Duodenal mucosa (tissue), 2 donors: Measurements from ENCODE around the gene S100A6.
"Not testable (repeated sequence)": the region's sequence is repeated elsewhere in the genome, so short reads cannot be mapped to it uniquely, and the experiment has no call there.

Experiments used
- H3K27ac ChIP-seq: one replicate; pipeline ENCODE4 v1.7.0; 2013; ENCODE audit warnings: low read depth, low read length
- H3K27me3 ChIP-seq, 2 donors: one replicate each; pipeline ENCODE4 v1.7.0; 2013; ENCODE audit warnings: low read length in 2 of 2, control low read depth in 1 of 2; ENCODE audit not compliant: insufficient read depth in 2 of 2, control insufficient read depth in 1 of 2
- H3K36me3 ChIP-seq, 2 donors: one replicate each; pipeline ENCODE4 v1.7.0; 2013; ENCODE audit warnings: low read length in 2 of 2, control low read depth in 1 of 2; ENCODE audit not compliant: insufficient read depth in 2 of 2, control insufficient read depth in 1 of 2
- H3K4me1 ChIP-seq, 2 donors: one replicate each; pipeline ENCODE4 v1.7.0; 2013; ENCODE audit warnings: low read length in 2 of 2, control low read depth in 1 of 2; ENCODE audit not compliant: insufficient read depth in 2 of 2, control insufficient read depth in 1 of 2
- H3K4me3 ChIP-seq, 2 donors: one replicate each; pipeline ENCODE4 v1.7.0; 2013; ENCODE audit warnings: low read length in 2 of 2, low read depth in 1 of 2
- H3K9ac ChIP-seq, 2 donors: one replicate each; pipeline ENCODE4 v1.7.0; 2013; ENCODE audit warnings: low read length in 2 of 2, low read depth in 1 of 2
- H3K9me3 ChIP-seq, 2 donors: one replicate each; pipeline ENCODE4 v1.7.0; 2013; ENCODE audit warnings: low read length in 2 of 2, control low read depth in 1 of 2; ENCODE audit not compliant: control insufficient read depth in 1 of 2

S100A6 gene

DNA sequence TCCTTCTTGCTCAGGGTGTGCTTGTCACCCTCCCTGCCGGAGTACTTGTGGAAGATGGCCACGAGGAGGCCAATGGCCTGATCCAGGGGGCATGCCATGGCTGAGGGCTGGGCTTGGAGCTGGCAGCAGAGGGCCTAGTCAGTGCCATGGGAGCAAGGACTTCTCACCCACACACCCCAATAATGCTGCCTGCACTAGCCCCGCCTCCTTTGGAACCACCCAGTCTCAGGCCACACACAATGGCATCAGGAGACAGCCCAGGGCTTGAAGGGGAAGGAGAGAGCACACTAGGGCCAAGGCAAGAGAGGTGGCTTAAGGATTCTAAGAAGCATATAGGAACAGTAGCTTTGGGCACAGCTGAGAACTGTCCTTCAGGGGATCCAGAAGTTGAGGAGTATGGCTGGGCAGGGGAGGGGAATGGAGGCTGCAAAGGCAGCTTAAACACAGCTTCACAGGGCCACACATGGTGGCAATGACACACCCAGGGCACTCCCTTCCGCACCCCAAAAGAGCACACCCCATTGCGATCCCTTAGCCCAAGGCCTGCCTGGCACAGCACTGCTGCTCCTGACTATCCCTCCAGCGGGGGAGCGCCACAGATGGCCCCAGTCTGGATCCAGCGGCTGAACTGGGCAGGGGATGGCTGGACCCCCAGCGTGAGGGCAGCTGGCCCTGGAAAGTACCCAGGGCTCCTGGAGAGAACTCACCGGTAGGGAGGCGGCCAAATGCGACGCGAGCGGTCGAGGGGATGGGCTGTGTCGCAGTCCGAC, at the start of gene S100A6:
Gene S100A6, minus strand, starts transcription at position 750 of the 770 bp plus-strand sequence. Its CDS starts 652 bp downstream, at position 98.
- Histone ChIP-seq H3K4me1 (peaks cover 61 to 68% of the 10 kb centered on the region in 2 donors), H3K4me3 (peak within 1 kb of the TSS; percentile 77 to 85), H3K9me3 (no peaks in the 10 kb centered on the region), H3K27ac (peak within 1 kb of the TSS; percentile 95), H3K9ac (peak within 1 kb of the TSS; percentile 95 to 98), H3K27me3 (no peaks in the 10 kb centered on the region), H3K36me3 (no peaks in the 10 kb centered on the region)

DNA sequence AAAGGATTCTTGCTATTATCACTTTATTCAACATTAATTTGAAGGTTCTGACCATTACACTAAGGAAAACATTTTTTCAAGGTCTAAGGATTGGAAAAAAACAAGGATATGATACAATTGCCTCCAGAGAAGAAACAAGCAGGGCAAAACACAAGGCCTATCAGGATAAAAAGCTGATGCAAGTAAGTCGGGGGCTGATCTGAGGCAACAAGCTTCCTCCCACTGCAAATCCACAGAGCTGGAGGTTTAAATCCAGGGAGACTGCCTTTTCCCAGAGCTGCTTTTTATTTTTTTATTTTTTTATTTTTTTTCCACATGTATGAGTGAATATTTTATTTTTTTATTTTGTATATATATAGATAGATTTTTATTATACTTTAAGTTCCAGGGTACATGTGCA, 49.2 kb upstream of the S100A6 start:
- no peak overlapping the region for H3K4me3 ChIP-seq
- no peaks in the 10 kb centered on the region for H3K36me3 ChIP-seq
- H3K27me3 ChIP-seq = no peaks in the 10 kb centered on the region
- H3K9ac ChIP-seq = no peak overlapping the region
- H3K4me1 ChIP-seq = no peaks in the 10 kb centered on the region
- no peaks in the 10 kb centered on the region for H3K9me3 ChIP-seq
- H3K27ac ChIP-seq = no peak overlapping the region

DNA sequence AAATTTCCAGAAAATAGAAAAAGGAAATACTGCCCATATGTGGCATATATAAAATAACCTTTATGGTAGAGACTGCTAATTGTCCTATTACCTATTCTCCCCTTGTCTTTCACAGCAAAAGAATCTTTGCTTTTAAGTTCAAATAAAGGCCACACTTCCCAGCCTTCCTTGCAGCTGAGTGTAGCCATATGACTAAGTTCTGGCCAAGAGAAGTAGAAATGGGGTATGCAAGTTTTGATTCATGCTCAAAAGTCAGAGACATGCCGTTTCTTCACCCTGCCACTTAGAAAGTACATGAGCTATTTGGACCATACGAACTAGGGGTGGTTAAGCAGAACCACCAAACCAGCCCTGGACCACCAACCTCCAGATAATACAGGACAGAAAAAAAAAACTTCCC, 48.2 kb upstream of the S100A6 start:
- no peaks in the 10 kb centered on the region for H3K4me1 ChIP-seq
- no peak overlapping the region for H3K9ac ChIP-seq
- no peak overlapping the region for H3K4me3 ChIP-seq
- no peak overlapping the region for H3K27ac ChIP-seq
- no peaks in the 10 kb centered on the region for H3K9me3 ChIP-seq
- H3K27me3 ChIP-seq = no peaks in the 10 kb centered on the region
- H3K36me3 ChIP-seq = no peaks in the 10 kb centered on the region

- not testable (repeated sequence) for H3K9ac ChIP-seq, H3K36me3 ChIP-seq, H3K27me3 ChIP-seq, H3K4me1 ChIP-seq, H3K9me3 ChIP-seq, H3K27ac ChIP-seq, H3K4me3 ChIP-seq
These were observed 47.7 kb upstream of the S100A6 start for GRCh38 chr1:153583514-153583913.

- H3K27me3 ChIP-seq, H3K4me1 ChIP-seq, H3K27ac ChIP-seq, H3K36me3 ChIP-seq, H3K9me3 ChIP-seq, H3K9ac ChIP-seq, H3K4me3 ChIP-seq: not testable (repeated sequence)
These were observed 47.0 kb upstream of the S100A6 start for GRCh38 chr1:153582836-153583235.

GRCh38 chr1:153578936-153579335, 43.1 kb upstream of the S100A6 start:
- peaks cover 0 to 3% of the 10 kb centered on the region in 2 donors for H3K4me1 ChIP-seq
- H3K4me3 ChIP-seq = no peak overlapping the region
- no peaks in the 10 kb centered on the region for H3K36me3 ChIP-seq
- no peak overlapping the region for H3K27ac ChIP-seq
- no peaks in the 10 kb centered on the region for H3K9me3 ChIP-seq
- no peak overlapping the region for H3K9ac ChIP-seq
- no peaks in the 10 kb centered on the region for H3K27me3 ChIP-seq

GRCh38 chr1:153578490-153578889, 42.7 kb upstream of the S100A6 start:
- H3K9ac ChIP-seq = no peak overlapping the region
- no peaks in the 10 kb centered on the region for H3K36me3 ChIP-seq
- no peak overlapping the region for H3K27ac ChIP-seq
- H3K4me3 ChIP-seq = no peak overlapping the region
- no peaks in the 10 kb centered on the region for H3K27me3 ChIP-seq
- peaks cover 0 to 3% of the 10 kb centered on the region in 2 donors for H3K4me1 ChIP-seq
- H3K9me3 ChIP-seq = no peaks in the 10 kb centered on the region

DNA sequence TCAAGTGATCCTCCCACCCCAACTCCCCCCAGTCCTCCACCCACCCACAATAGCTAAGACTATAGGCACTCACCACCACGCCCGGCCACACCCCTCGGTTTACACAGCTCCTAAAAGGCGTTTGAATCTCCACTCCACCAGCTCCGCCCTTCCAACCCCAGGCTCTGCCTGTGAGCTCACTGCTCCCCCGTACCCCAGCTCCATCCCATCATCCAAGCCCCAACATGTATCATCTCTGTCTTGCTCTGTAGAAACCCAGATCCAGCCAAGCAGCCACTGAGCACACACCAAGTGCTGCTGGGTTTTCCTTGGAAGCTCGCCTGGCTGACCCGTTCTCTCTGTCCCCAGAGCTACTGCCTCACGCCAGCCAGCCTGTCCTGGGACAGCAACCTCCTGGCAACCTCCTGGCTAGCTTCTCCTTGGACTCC, 41.8 kb upstream of the S100A6 start:
- no peak overlapping the region for H3K4me3 ChIP-seq
- no peaks in the 10 kb centered on the region for H3K36me3 ChIP-seq
- no peak overlapping the region for H3K9ac ChIP-seq
- no peak overlapping the region for H3K27ac ChIP-seq
- no peaks in the 10 kb centered on the region for H3K27me3 ChIP-seq
- no peaks in the 10 kb centered on the region for H3K9me3 ChIP-seq
- H3K4me1 ChIP-seq = peaks cover 3 to 7% of the 10 kb centered on the region in 2 donors

DNA sequence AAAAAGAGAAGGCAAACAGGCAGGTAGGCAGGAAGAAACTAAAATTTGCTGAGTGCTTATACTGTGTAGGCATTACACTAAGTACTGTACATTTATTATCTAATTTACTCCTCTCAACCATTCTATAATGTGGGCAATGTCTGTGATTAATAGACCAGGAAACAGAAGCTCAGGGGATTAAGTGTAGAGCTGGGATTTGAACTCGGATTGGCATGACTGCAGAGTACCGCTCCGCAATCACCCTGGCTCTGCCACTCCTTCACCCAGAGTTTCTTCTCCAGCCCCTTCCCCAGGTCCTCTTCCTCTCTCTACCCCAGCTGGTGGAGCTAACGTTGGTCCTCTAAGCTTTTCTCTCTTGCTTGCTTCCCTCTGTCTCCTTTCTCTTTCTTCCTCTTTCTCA, 41.3 kb upstream of the S100A6 start:
- Histone ChIP-seq H3K27me3 (no peaks in the 10 kb centered on the region), H3K36me3 (no peaks in the 10 kb centered on the region), H3K9me3 (no peaks in the 10 kb centered on the region), H3K4me3 (no peak overlapping the region), H3K4me1 (peaks cover 3 to 12% of the 10 kb centered on the region in 2 donors), H3K9ac (no peak overlapping the region), H3K27ac (no peak overlapping the region)

DNA sequence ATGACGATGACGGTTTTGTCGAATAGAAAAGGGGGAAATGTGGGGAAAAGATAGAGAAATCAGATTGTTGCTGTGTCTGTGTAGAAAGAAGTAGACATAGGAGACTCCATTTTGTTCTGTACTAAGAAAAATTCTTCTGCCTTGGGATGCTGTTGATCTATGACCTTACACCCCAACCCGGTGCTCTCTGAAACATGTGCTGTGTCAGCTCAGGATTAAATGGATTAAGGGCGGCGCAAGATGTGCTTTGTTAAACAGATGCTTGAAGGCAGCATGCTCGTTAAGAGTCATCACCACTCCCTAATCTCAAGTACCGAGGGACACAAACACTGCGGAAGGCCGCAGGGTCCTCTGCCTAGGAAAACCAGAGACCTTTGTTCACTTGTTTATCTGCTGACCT, 39.7 kb upstream of the S100A6 start:
- H3K9ac ChIP-seq, H3K4me3 ChIP-seq, H3K9me3 ChIP-seq, H3K27me3 ChIP-seq, H3K36me3 ChIP-seq, H3K27ac ChIP-seq: not testable (repeated sequence)
- peaks cover 8 to 19% of the 10 kb centered on the region in 2 donors for H3K4me1 ChIP-seq
